NCI-H187 (cell line): ENCODE data around the gene BAHCC1.

Experiments
- DNase-seq, 2 experiments: peaks; one replicate each; lab custom pipeline; 2025; lab: John Stamatoyannopoulos, UW

BAHCC1 gene

GRCh38 chr17:81427173-81428120 lies 32.2 kb downstream of the BAHCC1 start:
- DNase-seq: no peak

DNA sequence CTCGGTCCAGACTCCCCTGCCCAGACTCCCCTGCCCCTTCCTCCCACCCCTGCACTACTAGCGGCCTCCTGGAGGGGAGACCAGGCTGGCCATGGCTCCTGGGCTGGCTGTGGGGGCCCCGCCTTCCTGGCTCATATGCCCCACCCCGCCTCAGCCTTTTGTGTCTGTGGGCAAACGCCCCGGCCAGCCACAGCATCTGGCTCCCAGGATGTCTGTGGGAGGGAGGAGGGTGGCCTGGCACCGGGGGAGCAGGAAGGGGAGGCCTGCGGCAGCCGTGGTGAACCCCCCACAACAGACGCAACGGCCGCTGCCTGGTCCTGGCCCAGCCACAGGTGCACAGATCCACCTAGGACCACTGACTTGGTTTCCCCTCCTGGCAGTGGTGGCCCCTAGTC lies 32.9 kb downstream of the BAHCC1 start:
- no peak for DNase-seq

GRCh38 chr17:81428516-81428915 lies 33.3 kb downstream of the BAHCC1 start:
- no peak for DNase-seq

- no peak for DNase-seq
These were observed 33.9 kb downstream of the BAHCC1 start for GRCh38 chr17:81428948-81429774.

DNA sequence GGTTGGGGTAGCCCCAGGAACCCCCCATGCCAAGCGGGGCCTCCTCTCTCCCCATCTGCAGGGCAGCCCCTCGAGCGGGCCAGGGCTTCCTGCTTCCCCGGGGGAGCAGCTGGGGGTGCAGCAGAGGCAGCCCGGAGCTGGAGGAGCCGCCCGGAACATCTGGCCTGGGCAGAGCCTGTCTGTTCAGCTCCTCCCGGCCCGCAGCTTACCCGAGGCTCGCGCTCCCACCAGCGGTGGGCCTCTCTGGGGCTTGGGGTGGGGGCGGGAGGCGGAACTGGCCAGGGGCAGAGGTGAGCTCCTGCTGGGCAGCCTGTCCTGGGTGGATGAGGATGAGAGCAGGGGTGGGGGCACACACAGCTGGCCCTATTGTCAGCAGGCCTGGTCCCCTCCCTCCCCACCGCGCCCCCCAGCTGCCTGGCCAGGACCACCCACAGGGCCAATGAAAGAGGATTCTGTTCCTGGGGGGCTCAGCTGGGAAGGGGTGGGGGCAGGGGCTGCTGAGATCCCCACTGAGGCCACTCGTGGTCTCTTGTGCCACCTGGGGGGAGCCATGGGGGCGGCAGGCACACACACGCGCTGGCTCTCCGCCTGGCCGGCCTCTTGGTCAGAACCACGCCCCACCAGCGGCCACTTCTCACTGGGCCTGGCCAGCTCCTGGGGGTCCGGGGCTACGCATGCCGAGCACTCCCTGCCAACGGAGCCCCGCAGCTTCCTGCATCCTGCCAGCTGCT lies 34.7 kb downstream of the BAHCC1 start:
- DNase-seq: no peak

DNA sequence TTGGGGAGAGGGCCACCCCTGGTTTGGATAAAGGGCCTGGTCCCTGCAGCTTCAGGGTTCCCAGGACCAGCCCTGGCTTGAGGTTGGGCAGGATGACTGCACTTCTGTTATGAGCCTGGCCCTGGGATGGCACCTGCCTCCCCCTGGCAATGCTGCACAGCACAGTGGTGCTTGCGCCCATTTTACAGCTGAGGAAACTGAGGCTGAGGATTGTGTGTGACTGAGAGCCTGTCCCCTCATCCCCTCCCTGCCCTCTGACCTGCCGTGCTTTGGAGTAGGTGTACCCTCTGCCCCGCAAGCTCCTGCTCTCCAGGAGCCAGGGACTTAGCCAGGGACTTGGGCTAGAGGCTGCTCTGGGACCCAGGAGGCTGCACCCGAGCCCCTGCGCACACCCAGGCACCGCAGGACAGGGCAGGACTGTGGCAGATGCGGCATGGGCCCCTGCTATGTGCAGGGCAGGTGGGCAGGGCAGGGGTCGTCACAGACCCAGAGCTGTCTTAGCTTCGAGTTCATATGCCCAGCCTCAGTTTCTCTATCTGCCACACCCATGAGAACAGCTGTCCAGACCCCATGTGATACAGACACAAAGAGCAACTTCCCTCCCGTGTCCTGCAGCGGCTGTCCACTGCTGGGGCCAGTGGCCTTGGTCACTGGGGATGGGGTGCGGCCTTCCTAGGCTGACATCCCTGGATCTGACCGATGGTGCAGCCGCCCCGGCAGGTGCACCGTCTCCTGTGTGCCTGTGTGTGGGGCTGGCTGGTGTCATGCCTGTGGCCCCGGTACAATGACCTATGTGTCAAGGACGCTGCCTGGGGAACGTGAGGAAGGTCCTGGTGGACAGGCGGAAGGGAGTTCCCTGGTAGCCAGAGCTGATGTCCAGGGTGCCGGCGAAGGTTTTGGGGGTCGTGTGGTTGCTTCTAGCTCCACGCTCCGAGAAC lies 36.6 kb downstream of the BAHCC1 start:
- DNase-seq: no peak

DNA sequence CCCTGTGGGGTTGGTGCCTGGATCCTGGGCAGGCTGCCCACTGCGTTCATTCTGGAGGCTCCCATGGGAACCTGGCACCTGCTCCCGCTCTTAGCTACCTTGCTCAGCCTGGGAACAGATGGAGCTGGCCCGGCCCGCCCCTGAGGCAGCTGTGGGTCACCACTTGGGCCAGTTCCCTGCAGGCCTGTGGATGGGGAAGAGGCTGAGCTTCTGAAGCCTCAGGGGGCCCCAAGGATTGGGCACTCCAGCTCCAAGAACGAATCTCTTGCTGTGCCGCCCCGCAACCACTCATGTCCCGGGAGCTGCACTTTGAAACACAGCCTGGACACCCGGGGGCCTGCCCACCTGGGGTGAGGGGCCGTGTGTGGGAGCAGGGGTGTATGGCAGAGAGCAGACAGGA lies 37.7 kb downstream of the BAHCC1 start:
- DNase-seq: peak; percentile 39 to 63

DNA sequence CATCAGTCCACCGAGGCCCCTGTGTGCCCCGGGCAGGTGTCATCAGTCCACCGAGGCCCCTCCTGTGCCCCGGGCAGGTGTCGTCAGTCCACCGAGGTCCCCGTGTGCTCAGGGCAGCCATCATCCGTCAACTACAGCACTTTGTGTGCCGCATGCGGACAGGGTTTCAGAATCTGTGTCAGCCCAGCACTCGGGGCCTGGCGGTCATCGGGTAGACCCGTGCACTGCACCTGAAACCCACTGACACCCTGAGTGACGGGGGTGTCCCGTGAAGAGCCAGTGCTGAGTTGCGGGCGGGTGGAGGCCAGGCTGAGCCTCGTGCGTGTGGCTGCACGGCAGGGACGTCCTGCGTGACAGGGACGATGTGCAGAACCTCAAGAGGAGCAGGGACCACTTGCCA lies 38.4 kb downstream of the BAHCC1 start:
- no peak for DNase-seq

DNA sequence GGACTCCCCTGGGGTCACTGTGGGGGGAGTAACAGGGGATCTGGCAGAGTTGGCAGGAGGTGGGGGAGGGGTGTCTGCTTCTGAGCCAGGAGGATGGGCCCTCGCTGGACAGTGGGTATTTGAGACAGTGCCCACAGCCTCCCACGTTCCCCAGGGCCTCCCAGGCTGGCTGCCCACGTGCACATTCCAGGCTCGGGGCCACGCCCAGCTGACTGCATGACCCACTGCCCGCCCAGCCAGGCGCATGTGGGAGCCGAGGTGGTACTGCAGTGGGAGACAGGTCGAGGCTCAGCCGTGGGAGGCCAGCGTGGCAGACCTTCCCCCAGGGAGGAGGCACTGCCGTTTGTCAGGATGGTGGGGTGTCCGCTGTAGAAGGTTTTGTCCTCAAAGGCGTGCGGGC lies 38.8 kb downstream of the BAHCC1 start:
- no peak for DNase-seq

- DNase-seq: no peak
These were observed 39.6 kb downstream of the BAHCC1 start for GRCh38 chr17:81434681-81435417.

- no peak for DNase-seq
These were observed 40.5 kb downstream of the BAHCC1 start for GRCh38 chr17:81435652-81436293.

DNA sequence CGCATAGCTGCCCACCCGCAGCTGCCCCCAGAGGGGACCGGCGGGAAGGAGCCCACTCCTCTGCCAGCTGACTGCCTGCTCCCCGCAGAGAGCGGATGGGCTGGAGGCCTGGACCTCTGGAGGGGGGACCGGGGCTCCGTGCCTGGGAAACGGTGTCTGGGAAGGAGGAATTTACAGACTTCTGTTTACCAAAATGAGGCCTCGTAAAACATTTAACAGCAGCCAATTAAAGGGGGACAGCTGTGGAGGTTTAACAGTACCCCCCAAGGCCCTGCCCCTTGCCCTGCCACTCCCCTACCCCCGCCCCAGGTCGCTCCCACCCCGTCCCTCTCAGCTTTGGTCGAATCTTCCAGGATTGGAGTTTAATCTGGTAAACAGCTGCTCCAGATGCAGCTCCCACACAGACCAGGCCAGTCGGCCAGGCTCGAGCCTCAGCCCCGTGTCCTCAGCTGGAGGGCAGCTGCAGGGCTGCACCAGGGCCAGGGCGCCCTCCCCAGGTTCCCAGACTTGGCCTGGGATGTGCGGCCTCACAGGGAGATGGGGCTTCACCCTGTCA lies 41.1 kb downstream of the BAHCC1 start:
- DNase-seq: no peak

DNA sequence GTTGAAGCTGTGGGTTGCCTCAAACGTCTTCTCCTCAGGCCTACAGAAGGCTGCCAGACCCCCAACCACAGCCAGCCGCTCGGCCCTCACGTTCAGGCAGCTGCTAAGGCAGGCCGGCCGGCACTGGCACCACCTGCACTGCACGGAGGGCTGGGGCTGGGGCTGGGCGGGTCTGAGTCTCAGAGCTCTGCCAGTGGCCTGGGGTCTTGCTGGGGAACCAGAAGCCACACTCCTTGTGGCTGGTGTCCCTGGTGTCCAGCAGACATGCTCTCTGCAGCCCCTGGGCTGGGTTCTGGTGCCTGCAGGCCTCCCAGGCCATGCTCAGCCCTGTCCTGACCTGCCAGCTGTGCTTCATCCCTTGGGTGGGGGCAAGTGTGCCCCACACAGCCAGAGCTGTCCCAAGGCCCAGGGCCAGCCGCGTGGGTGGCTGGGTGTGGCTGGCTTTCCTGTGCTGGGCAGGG lies 42.0 kb downstream of the BAHCC1 start:
- no peak for DNase-seq

DNA sequence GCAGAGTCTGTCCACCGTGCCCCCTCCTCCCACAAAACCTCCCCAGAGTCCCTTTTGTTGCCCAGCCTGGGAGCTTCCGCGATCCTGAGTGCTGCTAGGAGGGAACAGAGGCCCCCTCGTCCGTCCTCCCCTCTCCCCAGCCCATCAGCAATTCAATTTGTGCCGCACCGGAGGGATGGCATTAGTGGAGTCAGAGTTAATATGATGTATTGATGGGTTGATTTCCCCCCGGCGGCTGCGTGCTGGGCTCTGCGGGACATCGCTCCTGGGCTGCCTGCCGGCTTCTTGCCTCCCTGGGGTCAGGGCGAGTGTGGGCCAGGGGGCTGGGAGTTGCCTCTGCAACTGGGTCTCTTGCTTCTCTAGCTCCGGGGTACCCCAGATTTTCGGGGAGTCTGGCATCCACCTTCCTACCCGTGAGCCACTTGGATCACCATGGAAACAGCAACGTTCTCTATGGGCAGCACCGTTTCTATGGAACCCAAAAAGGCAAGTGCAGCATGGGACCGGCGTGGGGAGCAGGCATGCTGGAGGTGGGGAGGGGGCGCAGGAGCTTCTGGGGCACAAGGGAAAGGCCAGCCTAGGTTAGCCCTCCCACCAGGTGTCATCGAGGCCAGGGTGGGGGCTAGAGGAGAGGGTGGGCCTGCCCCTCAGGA lies 42.9 kb downstream of the BAHCC1 start:
- DNase-seq: no peak

DNA sequence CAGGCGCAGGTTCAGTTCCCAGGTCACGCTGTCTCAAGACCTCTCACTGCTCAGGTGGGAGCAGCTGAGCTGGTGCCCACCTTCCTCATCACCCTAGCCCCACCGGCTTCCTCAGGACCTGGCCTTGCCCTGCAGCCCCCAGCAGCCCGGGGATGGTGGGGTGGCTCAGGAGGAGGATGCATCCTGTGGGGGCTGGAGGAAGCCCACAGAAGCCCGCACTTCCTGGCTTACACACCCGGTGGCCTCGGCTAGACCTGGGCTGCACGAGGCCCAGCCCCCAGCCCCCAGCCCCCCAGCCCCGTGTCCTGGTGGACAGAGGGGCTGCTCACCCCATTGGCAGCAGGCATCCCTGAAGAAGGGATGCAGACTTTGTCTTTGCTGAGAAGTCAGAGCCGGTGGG lies 43.4 kb downstream of the BAHCC1 start:
- DNase-seq: no peak

DNA sequence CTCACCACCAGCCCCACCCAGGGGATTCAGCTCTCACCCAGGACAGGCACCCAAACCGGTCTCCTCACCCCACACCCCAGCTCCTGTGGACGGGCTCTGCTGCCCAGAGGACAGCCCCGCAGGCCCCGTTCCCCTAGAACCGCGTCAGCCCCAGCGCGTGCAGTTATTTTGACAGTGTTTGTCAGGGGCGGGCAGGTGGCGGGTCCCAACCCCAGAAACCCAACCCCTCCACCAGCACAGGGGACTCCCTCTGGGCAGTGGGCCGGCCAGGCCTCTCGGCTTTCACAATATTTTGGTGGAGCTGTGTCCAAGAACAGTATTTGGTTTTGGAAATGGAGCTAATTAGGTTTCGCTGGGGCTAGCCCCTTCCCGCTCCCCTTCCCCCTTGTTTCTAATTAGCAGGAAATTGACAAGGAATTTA lies 44.8 kb downstream of the BAHCC1 start:
- no peak for DNase-seq

- DNase-seq: no peak
These were observed 45.4 kb downstream of the BAHCC1 start for GRCh38 chr17:81440511-81441244.

GRCh38 chr17:81442791-81443190 lies 47.5 kb downstream of the BAHCC1 start:
- no peak for DNase-seq
